Neural cell (in vitro differentiated cells): Measurements from ENCODE around the gene KCTD10.

Source experiments
- CTCF ChIP-seq: fragments of 450-650 bp; IDR thresholded peaks from 2 replicates; pipeline ENCODE4 v1.5.1; 2014; ENCODE audit warnings: antibody characterized with exemption, mild to moderate bottlenecking, moderate library complexity; ENCODE audit not compliant: poor library complexity, severe bottlenecking
- EZH2 ChIP-seq: fragments of 200-600, 300-800 bp; shearing (Covaris generic), sonication (generic); IDR thresholded peaks from 2 replicates; pipeline ENCODE4 v1.6.1; 2014; ENCODE audit warnings: antibody characterized with exemption, low read length, borderline replicate concordance, mild to moderate bottlenecking; ENCODE audit not compliant: insufficient read depth, poor library complexity, severe bottlenecking
- MXI1 ChIP-seq: fragments of 450-650 bp; conservative IDR thresholded peaks from 2 replicates; pipeline ENCODE4 v1.6.1; 2014; ENCODE audit warnings: antibody characterized with exemption, mild to moderate bottlenecking; ENCODE audit not compliant: poor library complexity, severe bottlenecking
- POLR2AphosphoS5 ChIP-seq: IDR thresholded peaks from 2 replicates; pipeline ENCODE4 v1.6.1; 2012
- RAD21 ChIP-seq: fragments of 450-650 bp; conservative IDR thresholded peaks from 2 replicates; pipeline ENCODE4 v1.6.1; 2014; ENCODE audit warnings: antibody characterized with exemption, mild to moderate bottlenecking, moderate library complexity
- REST ChIP-seq: IDR thresholded peaks from 2 replicates; pipeline ENCODE4 v1.6.1; 2012; ENCODE audit warnings: borderline replicate concordance
- TAF1 ChIP-seq: IDR thresholded peaks from 2 replicates; pipeline ENCODE4 v1.6.1; 2012; ENCODE audit warnings: low read depth

GRCh38 chr12:109459247-109459646 lies 17.9 kb downstream of the KCTD10 start:
- TF ChIP-seq CTCF (no peak), REST (no peak), POLR2AphosphoS5 (no peak), RAD21 (no peak), MXI1 (no peak), EZH2 (no peak), TAF1 (no peak)
